Activated naive CD4-positive, alpha-beta T cell treated with anti-CD3 and anti-CD28 coated beads, Interleukin-2, amount 50 U/mL, for 16 hours (primary cell): ENCODE measurements around the gene TTC1.

ENCODE experiments used
- DNase-seq: peaks from one replicate; pipeline ENCODE4 v3.0.0-alpha.2; 2020

Gene TTC1

DNA sequence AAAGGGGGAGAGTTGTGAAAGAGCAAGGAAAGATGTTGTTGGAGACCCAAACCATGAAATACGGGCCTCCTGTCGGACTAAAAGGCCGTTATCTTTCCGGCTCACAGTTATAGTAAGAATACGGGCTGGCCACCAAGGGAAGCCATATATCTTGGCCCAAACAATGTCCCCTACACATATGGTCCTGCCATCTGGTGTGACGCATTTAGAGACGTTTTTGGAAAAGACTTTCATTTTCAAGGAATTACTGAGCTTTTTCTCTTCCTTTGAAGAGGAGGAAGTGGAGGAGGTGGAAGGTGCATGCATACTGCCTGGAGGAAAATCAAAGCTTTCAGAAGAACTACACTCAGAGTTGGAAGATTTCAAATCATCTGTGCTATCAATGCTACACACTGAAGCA, 83.6 kb downstream of the TTC1 start:
- no peak for DNase-seq

DNA sequence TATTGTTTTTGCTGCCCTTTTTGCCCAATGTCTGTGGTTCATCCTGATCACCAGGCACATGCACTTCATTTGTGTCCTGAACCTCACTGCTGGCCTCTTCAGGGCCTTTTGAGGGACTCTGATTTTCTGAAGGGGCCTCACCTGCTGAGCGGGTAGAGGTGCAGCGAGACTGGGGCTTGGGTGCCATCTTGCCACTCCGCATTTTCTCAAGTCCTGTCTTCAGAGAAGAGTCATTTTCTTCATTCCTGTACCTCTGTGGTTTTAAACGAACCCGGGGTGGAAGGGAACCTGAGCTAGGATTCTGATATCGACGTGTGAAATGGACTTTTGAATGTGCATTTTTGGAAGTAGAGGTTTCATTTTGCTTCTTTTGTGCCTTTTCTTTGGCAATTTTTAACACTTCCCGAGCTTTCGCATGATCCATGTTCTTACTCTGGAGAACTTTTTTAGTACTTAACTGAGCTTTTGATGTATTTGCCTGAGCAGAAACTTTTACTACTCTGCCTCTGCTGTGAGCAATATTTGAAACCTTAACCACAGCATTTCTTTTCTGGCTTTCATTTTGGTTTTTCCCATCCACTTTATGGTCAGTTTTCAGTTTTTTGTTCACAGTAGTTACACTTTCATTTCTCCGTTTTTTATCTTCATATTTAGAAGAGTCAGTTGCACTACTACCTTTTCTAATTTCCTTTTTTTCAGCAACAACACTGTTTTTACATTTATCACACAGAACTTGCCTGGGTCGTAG, 84.2 kb downstream of the TTC1 start:
- no peak for DNase-seq

DNA sequence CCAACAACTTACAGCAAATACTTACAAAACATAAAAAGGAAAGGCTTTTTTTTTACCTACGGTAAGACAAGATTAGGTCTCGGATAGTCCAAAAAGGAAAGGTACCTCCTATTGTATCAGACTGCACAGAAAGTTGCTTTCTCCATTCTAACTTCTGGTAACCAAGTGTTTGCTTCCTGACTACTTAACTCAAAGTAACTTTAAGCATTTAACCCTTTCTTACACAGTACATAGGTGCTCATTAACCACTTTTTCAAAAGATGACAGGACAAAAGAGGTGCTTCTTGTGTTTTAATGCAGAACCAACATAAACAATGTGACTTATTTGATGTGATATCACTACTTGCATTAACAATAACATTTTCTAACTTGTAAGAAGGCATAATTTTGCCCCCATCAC, 87.2 kb downstream of the TTC1 start:
- DNase-seq = no peak

DNA sequence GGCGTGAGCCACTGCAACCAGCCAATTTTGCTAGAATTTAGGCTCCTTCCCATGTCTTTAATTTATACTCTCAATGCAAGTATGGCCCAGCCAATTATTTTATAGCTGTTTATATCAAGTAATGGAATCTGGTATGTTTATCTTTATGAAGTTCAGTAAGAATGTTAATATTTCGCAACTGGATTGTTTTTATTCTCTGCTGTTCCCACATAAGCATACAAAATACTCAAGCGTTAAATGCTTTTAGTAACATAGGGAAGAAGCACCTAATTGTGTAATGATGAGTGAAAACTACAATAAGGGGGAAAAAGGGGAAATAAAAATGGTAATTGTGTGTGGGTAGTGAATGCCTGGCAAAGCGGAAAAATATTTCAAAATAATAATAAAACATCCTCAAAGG, 89.1 kb downstream of the TTC1 start:
- no peak for DNase-seq

DNA sequence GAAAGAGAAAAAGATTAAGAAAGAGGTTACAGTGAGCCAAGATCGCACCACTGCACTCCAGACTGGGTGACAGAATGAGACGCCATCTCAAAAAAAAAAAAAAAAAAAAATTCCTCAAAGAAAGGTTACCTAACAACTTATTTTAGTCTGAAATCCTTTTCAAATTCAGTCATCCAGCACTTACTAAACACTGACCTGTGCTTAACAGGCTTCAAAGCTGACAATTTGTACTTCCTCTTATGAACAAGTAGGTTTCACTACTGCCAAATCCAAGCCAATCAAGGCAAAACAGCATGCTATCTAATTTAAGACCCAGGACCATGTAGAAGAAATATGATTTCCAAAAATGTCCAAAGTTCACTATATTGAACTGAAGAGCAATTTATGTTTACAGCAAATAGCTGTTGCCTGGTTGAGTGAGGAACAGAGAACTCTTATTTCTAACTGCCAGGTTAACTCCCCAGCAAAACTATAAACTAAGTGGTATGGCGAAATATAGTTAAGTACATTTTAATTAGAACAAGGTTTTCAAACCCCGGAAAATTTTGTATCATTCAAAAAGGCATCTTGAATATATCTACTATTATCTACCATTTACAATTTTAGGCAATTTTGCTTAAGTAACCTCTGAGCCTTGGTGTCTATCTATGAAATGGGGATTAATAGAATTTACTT, 96.9 kb downstream of the TTC1 start:
- DNase-seq = no peak

DNA sequence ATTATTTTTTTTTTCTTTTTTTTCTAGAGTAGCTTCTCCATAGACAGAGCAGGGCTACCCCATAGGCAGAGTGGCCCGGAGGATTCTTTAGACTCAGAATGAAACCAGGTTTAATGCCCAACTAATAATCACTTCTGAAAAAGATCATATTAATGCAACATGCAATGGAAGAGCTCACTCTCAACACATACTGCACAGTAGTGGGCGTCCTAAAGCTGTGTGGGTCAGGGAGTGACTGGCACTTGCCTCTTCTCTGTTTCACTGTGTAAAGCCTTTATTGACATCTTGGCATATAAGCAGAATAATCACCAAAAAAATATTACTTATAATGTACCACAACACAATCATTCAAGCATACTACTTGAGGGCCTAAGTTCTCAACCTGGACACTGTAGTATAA, 99.2 kb downstream of the TTC1 start:
- DNase-seq = no peak
